ENCODE measurements around the gene PAFAH1B1. TPM values are rescaled to one million over a fixed set of nuclear protein-coding genes. Genes with fewer than 3 reads are reported as not detected.

The PAFAH1B1 gene
- total and polyA plus RNA-seq, 2 donors (not counting 1 experiment from before 2014, with no cell fraction given), result 41.4 to 170 TPM

GRCh38 chr17:2689411-2690164 lies 96.1 kb downstream of the PAFAH1B1 start:
- H3K27me3 ChIP-seq (replicated peaks in 1 of 4; ENCODE audit: control extremely low read depth in 1 of 4, control insufficient read depth in 3 of 4, insufficient read depth in 4 of 4, low read length in 3 of 4), result no peaks in the 10 kb centered on the region
- peak overlapping the region in 2 of 5 experiments; percentile 25 to 46 for H3K4me3 ChIP-seq (ENCODE audit: control extremely low read depth in 1 of 5, extremely low read depth in 1 of 5, insufficient read depth in 1 of 5, low read depth in 2 of 5, low read length in 4 of 5)
- peak overlapping the region; percentile 54 for H3K4me2 ChIP-seq (replicated peaks; ENCODE audit: low read depth, low read length, poor library complexity, severe bottlenecking)
- H3K79me2 ChIP-seq (ENCODE audit: control insufficient read depth, insufficient read depth, low read length), result no peaks in the 10 kb centered on the region
- ChIA-PET POLR2A (no interaction called here), CTCF (no interaction called here)
- peaks cover 0 to 25% of the 10 kb centered on the region in 2 experiments for H3K36me3 ChIP-seq (replicated peaks in 1 of 2; ENCODE audit: control extremely low read depth in 1 of 2, control insufficient read depth in 1 of 2, extremely low read depth in 1 of 2, insufficient read depth in 2 of 2, low read length in 1 of 2)
- DNase-seq, result no peak
- H3K27ac Mint-ChIP-seq, result peak overlapping the region; percentile 32
- H3K4me3 Mint-ChIP-seq, result no peak overlapping the region
- intact Hi-C loops (cut with micrococcal nuclease), result no loop called here
- H3K9me3 Mint-ChIP-seq (ENCODE audit: insufficient read depth), result no peaks in the 10 kb centered on the region
- H3K9ac ChIP-seq (ENCODE audit: low read length), result no peak overlapping the region
- TF ChIP-seq EZH2 (IDR thresholded peaks at IDR 0.05; ENCODE audit: borderline replicate concordance, insufficient read depth, low read depth, low read length, poor library complexity, severe bottlenecking) (no peak), CTCF (IDR thresholded peaks at IDR 0.05) (no peak)
- H3K27ac ChIP-seq (ENCODE audit: low read length in 2 of 2), result peak overlapping the region in 1 of 2 donors; percentile 46
- WGBS (ENCODE audit: insufficient coverage), result 70% methylated on average over 39 of the region's 40 CpGs
- no peak for ATAC-seq (ENCODE audit: low read depth)
- no peaks in the 10 kb centered on the region for H3K9me3 ChIP-seq (ENCODE audit: control extremely low read depth in 1 of 3, control insufficient read depth in 2 of 3, insufficient read depth in 1 of 3, low read length in 2 of 3)
- no peak overlapping the region for H2AFZ ChIP-seq (ENCODE audit: insufficient read depth, low read depth, low read length, poor library complexity, severe bottlenecking)
- peaks cover 0 to 7% of the 10 kb centered on the region in 2 donors for H3K4me1 ChIP-seq (ENCODE audit: control insufficient read depth in 2 of 2, insufficient read depth in 2 of 2, low read length in 2 of 2)
- H3K27me3 Mint-ChIP-seq, result no peaks in the 10 kb centered on the region
- peaks cover 6% of the 10 kb centered on the region for H3K4me1 Mint-ChIP-seq
- H4K20me1 ChIP-seq (ENCODE audit: control insufficient read depth, insufficient read depth, low read length, poor library complexity, severe bottlenecking), result no peaks in the 10 kb centered on the region

Measured in B cell (primary cell).